ENCODE results near the gene MRTFA.
A peak's percentile ranks its signal among the peaks of the same experiment; 100 is the strongest.
"Not testable (repeated sequence)": the region's sequence is repeated elsewhere in the genome, so short reads cannot be mapped to it uniquely, and the experiment has no call there.

Gene MRTFA

DNA sequence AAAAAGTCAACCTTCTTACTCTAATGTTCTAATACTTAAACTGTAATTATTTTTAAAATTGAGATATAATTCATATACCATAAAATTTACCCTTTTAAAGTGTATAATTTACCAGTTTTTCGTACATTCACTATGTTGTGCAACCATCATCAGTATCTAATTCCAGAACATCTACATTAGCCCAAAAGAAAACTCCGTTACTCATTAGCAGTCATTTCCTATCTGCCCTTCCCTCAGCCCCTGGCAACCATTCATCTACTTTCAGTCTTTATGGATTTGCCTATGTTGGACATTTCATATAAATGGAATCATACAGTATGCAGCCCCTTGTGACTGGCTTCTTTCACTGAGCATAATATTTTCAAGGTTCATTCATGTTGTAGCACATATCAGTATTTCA lies 243.9 kb downstream of the MRTFA start:
- no peak for DNase-seq
- TF ChIP-seq GATA1 (IDR thresholded peaks at IDR 0.05; ENCODE audit: low read depth, low read length) (no peak), POLR2A (IDR thresholded peaks at IDR 0.05; ENCODE audit: low read length) (no peak)

- TF ChIP-seq GATA1 (IDR thresholded peaks at IDR 0.05; ENCODE audit: low read depth, low read length) = no peak
- TF ChIP-seq POLR2A (IDR thresholded peaks at IDR 0.05; ENCODE audit: low read length) = no peak
- DNase-seq = no peak
Measured at GRCh38 chr22:40391417-40391816, 245.1 kb downstream of the MRTFA start.

DNA sequence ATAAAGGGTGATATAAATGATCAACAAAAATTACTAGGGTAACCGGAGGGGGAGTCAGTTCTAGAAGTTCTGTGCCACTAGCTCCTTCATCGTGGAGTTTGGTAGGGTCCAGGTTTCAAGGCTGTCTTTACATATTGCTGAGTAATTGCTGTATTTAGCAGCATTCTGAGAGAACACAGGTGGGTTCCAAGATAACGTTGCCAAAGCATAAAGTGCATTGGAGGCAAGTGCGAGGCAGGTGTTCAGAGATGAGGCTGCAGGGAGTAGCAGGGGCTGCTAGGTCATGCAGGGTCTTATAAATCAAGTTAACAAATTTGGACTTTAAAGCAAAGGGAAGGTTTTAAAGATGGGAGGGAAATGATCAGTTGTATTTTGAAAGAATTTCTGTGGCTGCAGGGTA lies 248.3 kb downstream of the MRTFA start:
- peak; percentile 30 to 46 for DNase-seq
- TF ChIP-seq GATA1 (IDR thresholded peaks at IDR 0.05; ENCODE audit: low read depth, low read length) = no peak
- TF ChIP-seq POLR2A (IDR thresholded peaks at IDR 0.05; ENCODE audit: low read length) = no peak

- TF ChIP-seq GATA1 (IDR thresholded peaks at IDR 0.05; ENCODE audit: low read depth, low read length) (no peak), POLR2A (IDR thresholded peaks at IDR 0.05; ENCODE audit: low read length) (no peak)
- DNase-seq = no peak
Measured at GRCh38 chr22:40387746-40388145, 248.8 kb downstream of the MRTFA start.

- no peak for DNase-seq
- no peak for TF ChIP-seq POLR2A (IDR thresholded peaks at IDR 0.05; ENCODE audit: low read length)
- no peak for TF ChIP-seq GATA1 (IDR thresholded peaks at IDR 0.05; ENCODE audit: low read depth, low read length)
Measured at GRCh38 chr22:40385036-40385782, 251.3 kb downstream of the MRTFA start.

DNA sequence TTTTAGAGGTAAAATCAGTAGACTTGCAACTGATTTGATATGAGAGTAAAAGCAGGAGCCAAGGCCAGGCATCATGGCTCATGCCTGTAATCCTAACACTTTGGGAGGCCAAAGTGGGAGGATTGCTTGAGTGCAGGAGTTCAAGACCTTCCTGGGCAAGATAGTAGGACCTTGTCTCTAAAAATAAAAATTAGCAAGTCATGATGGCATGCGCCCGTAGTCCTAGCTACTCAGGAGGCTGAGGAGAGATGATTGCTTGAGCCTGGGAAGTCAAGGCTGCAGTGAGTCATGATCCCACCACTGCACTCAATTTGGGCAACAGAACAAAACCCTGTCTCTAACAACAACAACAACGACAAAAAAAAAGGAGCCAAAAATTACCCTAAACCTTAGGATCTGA lies 252.6 kb downstream of the MRTFA start:
- peak in 1 of 2 experiments; percentile 27 for DNase-seq
- TF ChIP-seq POLR2A (IDR thresholded peaks at IDR 0.05; ENCODE audit: low read length) = no peak
- no peak for TF ChIP-seq GATA1 (IDR thresholded peaks at IDR 0.05; ENCODE audit: low read depth, low read length)

- no peak for TF ChIP-seq GATA1 (IDR thresholded peaks at IDR 0.05; ENCODE audit: low read depth, low read length)
Measured at GRCh38 chr22:40381461-40381860, 255.1 kb downstream of the MRTFA start.

DNA sequence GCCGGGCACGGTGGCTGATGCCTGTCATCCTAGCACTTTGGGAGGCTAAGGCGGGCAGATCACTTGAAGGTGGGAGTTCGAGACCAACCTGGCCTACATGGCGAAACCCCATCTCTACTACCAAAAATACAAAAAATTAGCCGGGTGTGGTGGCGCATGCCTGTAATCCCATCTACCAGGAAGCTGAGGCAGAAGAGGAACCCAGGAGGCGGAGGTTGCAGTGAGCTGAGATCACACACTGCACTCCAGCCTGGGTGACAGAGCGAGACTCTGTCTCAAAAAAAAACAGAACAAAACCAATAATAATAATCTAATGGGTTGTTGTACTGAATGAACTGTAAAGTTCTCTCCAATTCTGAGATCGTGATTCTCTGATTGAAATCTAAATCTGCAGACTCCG lies 258.1 kb downstream of the MRTFA start:
- DNase-seq = not testable (repeated sequence)

More at GRCh38 chr22:40381461-40381860, 255.1 kb downstream of the MRTFA start:
- no peak for DNase-seq

- TF ChIP-seq GATA1 (IDR thresholded peaks at IDR 0.05; ENCODE audit: low read depth, low read length) (no peak), POLR2A (IDR thresholded peaks at IDR 0.05; ENCODE audit: low read length) (no peak)
- DNase-seq = no peak
Measured at GRCh38 chr22:40377931-40378330, 258.6 kb downstream of the MRTFA start.

DNA sequence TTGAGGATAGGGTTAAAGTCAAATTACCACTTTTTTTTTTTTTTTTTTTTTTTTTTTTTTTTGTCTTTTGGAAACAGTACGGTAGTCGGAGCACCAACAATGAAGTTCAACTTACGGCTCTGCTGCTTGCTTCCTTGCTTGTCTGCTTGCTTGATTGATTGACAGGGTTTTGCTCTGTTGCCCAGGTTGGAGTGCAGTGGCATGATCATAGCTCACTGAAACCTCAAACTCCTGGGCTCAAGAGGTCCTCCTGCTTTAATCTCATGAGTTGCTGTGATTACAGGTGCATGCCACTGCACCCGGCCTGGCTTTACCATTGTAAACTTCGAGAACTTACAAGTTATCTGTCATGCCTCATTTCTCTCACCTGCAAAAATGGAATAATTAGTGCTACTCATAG lies 260.4 kb downstream of the MRTFA start:
- TF ChIP-seq POLR2A (IDR thresholded peaks at IDR 0.05; ENCODE audit: low read length) (no peak), GATA1 (IDR thresholded peaks at IDR 0.05; ENCODE audit: low read depth, low read length) (no peak)
- DNase-seq = no peak

- DNase-seq = no peak
- TF ChIP-seq GATA1 (IDR thresholded peaks at IDR 0.05; ENCODE audit: low read depth, low read length) (no peak), POLR2A (IDR thresholded peaks at IDR 0.05; ENCODE audit: low read length) (no peak)
Measured at GRCh38 chr22:40374567-40374966, 262.0 kb downstream of the MRTFA start.

DNA sequence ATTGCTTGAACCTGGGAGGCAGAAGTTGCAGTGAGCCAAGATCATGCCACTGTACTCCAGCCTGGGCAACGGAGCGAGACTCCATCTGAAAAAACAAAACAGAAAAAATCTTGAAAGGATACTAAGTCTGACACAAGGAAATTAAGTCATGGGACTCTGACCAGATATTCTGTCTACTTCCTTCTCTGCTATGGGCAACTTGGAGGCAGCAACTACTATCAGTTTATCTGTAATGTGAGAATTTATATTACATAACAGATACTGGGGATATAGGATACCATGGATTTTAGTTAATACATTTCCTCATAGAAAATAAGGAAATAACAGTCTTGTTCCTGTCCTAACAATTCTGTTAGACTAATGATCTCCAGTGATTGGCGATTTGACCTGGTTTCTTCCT lies 267.7 kb downstream of the MRTFA start:
- no peak for DNase-seq
- no peak for TF ChIP-seq GATA1 (IDR thresholded peaks at IDR 0.05; ENCODE audit: low read depth, low read length)
- TF ChIP-seq POLR2A (IDR thresholded peaks at IDR 0.05; ENCODE audit: low read length) = no peak

DNA sequence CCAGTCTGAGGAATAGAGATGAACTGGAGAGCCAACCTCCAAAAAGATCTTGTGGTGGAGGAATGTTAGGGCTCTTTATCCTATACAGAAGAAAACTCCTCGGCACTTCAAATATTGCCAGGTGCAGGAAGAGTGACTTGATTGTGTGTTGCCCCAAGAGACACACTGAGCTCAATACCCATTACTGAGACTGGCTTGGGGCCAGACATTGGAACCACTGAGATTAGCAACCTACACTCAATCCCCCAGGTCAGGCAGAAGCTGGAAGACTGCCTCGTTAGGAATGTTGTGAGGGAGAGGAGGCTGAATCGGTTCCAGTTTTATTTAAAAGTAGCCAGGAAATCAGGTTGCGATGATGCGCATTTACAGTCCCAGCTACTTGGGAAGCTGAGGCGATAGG lies 268.5 kb downstream of the MRTFA start:
- no peak for DNase-seq
- no peak for TF ChIP-seq POLR2A (IDR thresholded peaks at IDR 0.05; ENCODE audit: low read length)
- TF ChIP-seq GATA1 (IDR thresholded peaks at IDR 0.05; ENCODE audit: low read depth, low read length) = no peak

- DNase-seq = no peak
- no peak for TF ChIP-seq POLR2A (IDR thresholded peaks at IDR 0.05; ENCODE audit: low read length)
- TF ChIP-seq GATA1 (IDR thresholded peaks at IDR 0.05; ENCODE audit: low read depth, low read length) = no peak
Measured at GRCh38 chr22:40367342-40367741, 269.2 kb downstream of the MRTFA start.

DNA sequence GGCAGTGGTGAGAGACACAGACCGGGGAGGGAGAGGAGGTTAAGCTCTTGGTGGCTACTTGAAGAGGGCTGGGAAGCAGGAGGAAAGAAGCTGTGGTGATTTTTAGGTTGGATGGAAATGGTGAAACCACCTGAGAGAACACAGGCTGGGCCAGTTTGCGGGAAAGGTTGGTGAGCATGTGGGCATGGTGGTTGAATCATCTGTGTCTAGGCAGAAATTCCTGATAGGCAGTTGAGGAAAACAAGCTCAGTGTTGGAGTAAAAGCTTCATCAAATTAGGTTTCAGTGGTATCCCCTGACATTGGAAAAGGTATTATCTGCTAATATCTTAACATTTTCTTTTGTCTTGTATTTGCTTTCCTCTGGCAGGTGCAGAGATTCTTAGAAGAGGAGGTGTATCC lies 270.5 kb downstream of the MRTFA start:
- DNase-seq = no peak
- TF ChIP-seq GATA1 (IDR thresholded peaks at IDR 0.05; ENCODE audit: low read depth, low read length) = no peak
- TF ChIP-seq POLR2A (IDR thresholded peaks at IDR 0.05; ENCODE audit: low read length) = no peak

- no peak for DNase-seq
- TF ChIP-seq POLR2A (IDR thresholded peaks at IDR 0.05; ENCODE audit: low read length) (no peak), GATA1 (IDR thresholded peaks at IDR 0.05; ENCODE audit: low read depth, low read length) (no peak)
Measured at GRCh38 chr22:40364431-40364830, 272.1 kb downstream of the MRTFA start.

All from erythroblast (primary cell).